ENCODE data around the gene CERK. TPM values are rescaled to one million over a fixed set of nuclear protein-coding genes. Genes with fewer than 3 reads are reported as not detected.
A peak's percentile ranks its signal among the peaks of the same experiment; 100 is the strongest.
"Not testable (repeated sequence)": the region's sequence is repeated elsewhere in the genome, so short reads cannot be mapped to it uniquely, and the experiment has no call there.

CERK gene, protein sequence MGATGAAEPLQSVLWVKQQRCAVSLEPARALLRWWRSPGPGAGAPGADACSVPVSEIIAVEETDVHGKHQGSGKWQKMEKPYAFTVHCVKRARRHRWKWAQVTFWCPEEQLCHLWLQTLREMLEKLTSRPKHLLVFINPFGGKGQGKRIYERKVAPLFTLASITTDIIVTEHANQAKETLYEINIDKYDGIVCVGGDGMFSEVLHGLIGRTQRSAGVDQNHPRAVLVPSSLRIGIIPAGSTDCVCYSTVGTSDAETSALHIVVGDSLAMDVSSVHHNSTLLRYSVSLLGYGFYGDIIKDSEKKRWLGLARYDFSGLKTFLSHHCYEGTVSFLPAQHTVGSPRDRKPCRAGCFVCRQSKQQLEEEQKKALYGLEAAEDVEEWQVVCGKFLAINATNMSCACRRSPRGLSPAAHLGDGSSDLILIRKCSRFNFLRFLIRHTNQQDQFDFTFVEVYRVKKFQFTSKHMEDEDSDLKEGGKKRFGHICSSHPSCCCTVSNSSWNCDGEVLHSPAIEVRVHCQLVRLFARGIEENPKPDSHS
- 34.8 and 37.7 TPM in 2 replicates for total RNA-seq (2014; rRNA removed; shearing (Covaris generic); ENCODE audit: low replicate concordance)

DNA sequence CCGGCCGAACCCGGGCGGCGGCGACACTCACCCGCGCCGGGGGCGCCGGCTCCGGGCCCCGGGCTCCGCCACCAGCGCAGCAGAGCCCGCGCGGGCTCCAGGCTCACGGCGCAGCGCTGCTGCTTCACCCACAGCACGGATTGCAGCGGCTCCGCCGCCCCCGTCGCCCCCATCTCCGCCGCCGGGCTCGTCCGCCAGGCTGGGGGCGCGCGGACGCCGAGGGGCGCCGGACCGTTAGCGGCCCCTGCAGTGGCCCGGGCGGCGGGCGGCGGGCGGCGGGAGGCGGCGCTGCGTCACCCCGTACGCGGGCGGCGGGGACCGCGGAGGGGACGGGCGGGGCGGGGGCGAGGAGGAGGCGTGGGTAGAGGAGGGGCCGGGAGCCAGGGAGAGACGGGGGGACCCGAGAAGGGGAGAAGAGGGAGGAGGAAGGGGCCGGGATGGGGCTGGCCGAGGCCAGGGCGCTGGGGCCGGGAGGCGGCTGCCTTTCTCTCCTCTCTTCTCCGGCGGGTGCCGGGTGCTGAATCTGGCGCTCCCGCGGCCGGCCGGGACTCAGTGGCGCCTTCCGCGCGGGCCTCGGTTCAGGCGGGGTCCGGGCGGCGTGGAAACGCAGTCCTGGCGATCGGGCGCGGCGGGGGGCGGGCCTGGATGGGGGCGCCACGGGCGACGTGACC, at the start of gene CERK:
TSS of gene CERK (minus strand) at position 277 of the 671 bp plus-strand sequence. CDS start at position 173, 104 bp downstream.
- peak; percentile 51 for DNase-seq (ENCODE audit: low read depth)
- in situ Hi-C loops (cut with HindIII; ENCODE audit: low pct_unique_long_range_greater_than_20kb, low sequenced_read_pairs): no loop called here

DNA sequence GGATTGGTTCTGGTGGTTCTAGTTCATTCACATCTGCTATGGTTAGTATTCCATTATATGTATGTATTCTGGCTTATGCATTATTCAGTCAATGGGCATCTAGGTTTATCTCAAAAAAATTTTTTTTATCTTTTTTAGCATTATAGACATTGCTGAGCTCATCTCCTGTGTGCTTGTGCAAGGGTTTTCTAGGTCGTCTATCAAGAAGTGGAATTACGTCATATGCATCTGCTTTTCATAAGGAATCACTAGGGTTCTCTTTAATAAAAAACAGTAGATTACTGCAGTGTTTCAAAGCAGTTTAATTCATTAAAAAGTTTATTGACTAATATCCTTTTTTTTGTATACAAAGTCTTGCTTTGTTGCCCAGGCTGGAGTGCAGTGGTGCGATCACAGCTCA, 45.7 kb upstream of the CERK start:
- no peak for DNase-seq (ENCODE audit: low read depth)
- in situ Hi-C loops (cut with HindIII; ENCODE audit: low pct_unique_long_range_greater_than_20kb, low sequenced_read_pairs): no loop called here

DNA sequence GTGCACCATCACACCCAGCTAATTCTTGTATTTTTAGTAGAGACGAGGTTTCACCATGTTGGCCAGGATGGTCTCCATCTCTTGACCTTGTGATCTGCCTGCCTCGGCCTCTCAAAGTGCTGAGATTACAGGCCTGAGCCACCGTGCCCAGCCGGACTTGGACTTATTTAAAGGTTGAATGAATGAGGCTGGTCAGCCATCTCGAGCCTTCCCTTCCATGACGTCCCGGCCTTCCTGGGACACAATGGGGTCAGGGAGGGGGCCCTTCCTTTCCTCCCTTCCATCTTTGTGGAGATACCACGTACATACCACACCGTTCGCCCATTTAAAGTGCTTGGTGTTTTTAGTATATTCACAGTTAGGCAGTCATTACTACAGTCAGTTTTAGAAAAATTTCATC, 44.1 kb upstream of the CERK start:
- in situ Hi-C loops (cut with HindIII; ENCODE audit: low pct_unique_long_range_greater_than_20kb, low sequenced_read_pairs); DNase-seq (ENCODE audit: low read depth): not testable (repeated sequence)

DNA sequence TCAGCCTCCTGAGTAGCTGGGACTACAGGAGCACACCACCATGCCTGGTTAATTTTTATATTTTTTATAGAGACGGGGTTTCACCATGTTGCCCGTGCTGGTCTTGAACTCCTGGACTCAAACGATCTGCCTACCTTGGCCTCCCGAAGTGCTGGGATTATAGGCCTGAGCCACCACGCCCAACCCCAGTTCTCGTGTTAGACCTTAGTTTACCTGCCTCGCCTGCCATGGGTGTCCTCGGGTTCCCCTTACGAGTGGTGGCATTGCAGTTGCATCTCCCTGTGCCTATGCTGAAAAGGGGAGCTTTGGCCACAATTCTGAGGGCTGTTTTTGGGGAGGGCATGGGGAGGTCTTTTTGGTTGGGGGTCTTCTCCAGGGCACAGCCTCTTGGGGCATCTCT, 43.2 kb upstream of the CERK start:
- in situ Hi-C loops (cut with HindIII; ENCODE audit: low pct_unique_long_range_greater_than_20kb, low sequenced_read_pairs): no loop called here
- no peak for DNase-seq (ENCODE audit: low read depth)

DNA sequence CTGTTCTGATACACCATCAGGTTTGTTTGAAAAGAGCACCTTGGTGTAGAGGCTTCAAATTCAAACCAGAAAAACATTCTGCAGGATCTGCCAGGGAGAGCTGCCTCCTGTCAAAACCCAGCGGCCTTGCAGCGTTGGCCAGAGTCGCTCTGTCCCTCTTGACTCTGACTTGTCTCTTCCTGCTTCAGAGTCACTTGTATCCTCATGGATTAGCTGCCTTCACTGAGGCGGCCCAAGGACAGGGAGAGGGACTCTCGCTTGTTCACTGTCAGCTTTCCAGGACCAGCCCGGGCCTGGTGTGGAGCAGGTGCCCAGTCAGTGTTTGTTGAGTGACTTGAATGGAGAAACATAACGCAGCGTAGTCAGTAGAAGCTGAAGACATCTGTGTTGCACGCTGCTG, 42.4 kb upstream of the CERK start:
- in situ Hi-C loops (cut with HindIII; ENCODE audit: low pct_unique_long_range_greater_than_20kb, low sequenced_read_pairs): no loop called here
- DNase-seq (ENCODE audit: low read depth): no peak

DNA sequence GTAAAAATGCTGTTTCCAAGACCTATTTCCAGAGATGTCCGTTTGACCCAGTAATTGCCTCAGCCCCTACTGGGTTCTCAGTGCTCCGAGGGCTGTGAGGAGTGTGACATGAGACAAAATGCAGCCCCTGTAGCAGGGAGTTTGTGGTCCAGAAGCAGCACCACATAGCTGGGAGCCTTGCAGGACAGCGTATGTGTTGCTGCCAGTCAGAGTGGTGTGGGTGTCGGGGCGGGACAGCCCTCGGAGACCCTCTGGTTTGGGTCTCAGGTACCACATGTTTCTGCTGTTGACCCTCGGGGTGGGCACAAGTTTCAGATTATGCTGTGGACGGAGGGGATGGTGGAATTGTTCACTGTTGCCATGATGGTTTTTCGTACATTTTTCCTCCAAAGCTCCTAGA, 41.6 kb upstream of the CERK start:
- in situ Hi-C loops (cut with HindIII; ENCODE audit: low pct_unique_long_range_greater_than_20kb, low sequenced_read_pairs): no loop called here
- DNase-seq (ENCODE audit: low read depth): no peak

DNA sequence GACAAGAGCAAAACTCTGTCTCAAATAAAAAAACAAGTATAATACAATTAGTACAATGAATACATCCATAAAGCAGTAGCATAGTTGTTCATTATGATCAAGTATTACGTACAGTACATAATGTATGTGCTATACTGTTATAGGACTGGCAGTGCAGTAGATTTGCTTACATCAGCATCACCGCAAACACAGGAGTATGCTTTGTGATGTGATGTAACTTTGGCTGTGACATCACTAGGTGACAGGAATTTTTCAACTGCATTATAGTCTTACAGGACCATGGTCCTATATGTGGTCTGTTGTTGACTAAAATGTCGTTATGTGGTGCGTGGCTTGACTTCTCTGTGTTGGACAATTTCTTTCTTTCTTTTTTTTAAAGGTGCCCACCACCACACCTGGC, 41.0 kb upstream of the CERK start:
- in situ Hi-C loops (cut with HindIII; ENCODE audit: low pct_unique_long_range_greater_than_20kb, low sequenced_read_pairs): no loop called here
- DNase-seq (ENCODE audit: low read depth): no peak

DNA sequence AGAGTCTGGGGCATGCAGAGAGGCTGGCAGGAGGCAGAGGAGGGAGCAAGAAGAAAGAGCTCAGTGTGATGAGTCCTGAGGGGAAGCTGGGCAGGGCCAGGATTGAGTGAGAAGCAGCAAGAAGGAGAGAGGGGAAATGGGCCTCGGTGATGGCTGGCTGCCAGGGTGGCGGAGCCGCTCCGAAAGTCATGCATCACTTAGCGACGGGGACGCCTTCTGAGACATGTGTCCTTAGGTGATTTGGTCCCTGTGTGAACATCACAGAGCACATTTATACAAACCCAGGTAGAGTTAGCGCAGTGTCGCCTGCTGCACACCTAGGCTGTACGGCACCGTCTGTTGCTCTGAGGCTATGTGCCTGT, 39.5 kb upstream of the CERK start:
- DNase-seq (ENCODE audit: low read depth): no peak
- in situ Hi-C loops (cut with HindIII; ENCODE audit: low pct_unique_long_range_greater_than_20kb, low sequenced_read_pairs): no loop called here

DNA sequence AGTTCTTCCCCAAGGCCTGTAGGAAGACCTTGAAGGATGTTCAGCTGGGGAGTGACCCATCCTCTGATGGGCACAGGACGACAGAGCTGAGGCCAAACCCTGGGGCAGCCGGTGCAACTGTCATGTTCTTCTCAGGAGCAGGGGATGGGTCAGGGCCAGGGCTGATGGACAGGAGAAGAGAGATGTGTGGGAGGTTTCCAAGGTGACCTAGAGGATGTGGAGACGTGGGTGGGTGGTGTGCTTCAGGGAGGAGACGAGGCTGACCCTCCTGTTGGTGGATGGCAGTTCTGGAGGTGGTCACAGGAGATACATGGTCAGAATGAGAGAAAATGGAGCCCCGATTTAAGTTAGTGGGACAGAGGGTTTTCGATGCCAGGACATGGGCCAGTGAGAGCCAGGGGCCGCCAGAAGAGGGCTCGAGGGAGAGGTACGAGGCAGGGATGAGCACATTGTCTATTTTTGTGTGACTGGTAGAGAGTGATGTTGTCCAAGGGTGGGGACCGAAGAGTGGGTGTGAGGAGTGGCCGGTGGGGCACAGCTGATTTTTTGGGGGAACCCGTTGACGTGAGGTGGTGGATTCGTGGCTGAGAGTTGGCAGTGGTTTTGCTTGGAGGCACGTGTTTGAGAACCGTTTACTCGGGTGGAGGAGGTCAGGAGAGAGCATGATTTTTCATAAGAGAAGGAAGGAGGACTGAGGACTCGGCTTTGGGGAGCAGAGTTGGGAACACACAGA, 39.0 kb upstream of the CERK start:
- in situ Hi-C loops (cut with HindIII; ENCODE audit: low pct_unique_long_range_greater_than_20kb, low sequenced_read_pairs): no loop called here
- DNase-seq (ENCODE audit: low read depth): no peak

DNA sequence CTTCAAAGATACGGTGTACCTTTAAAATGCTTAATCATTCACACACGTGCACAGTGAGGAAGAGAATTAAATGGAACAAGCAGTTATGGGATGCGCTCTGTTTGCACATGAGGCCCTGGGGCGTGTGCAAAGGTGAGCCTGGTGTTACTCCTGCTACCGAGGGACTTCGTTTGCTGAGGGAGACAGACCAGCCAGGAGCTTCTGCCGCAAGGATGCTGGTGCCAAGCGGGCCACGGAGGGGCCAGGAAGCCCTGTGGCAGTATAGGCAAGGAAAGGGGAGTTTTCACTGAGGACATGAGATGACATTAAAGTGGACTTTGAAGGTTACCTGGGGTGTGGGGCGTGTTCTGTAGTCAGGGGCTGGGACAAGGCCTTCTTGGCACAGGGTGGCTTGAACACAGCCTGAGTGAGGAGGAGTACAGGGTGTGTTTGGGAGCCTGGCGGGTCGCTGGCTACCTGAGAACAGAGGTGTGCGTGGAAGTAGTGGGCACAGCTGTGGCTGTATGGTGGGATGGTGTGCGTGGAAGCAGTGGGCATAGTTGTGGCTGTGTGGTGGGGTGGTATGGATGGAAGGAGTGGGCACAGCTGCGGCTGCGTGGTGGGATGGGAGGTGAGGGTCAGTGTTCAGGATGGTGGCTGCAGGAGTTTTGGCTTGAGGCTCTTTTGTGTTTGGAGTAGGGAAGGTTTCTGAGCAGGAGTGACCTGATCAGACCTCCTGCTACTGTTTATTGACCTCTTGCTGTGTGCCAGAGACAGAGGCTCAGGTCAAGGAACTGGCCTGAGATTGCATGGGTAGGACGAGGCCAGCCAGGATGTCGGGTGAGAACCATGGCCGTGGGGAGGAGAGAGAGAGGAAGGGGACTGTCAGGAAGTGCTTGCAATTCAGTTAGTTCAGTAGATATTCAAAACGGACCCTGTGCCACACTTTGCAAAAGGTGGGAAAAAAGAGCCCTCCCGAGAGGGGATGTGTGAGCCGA, 38.1 kb upstream of the CERK start:
- no peak for DNase-seq (ENCODE audit: low read depth)
- in situ Hi-C loops (cut with HindIII; ENCODE audit: low pct_unique_long_range_greater_than_20kb, low sequenced_read_pairs): no loop called here

DNA sequence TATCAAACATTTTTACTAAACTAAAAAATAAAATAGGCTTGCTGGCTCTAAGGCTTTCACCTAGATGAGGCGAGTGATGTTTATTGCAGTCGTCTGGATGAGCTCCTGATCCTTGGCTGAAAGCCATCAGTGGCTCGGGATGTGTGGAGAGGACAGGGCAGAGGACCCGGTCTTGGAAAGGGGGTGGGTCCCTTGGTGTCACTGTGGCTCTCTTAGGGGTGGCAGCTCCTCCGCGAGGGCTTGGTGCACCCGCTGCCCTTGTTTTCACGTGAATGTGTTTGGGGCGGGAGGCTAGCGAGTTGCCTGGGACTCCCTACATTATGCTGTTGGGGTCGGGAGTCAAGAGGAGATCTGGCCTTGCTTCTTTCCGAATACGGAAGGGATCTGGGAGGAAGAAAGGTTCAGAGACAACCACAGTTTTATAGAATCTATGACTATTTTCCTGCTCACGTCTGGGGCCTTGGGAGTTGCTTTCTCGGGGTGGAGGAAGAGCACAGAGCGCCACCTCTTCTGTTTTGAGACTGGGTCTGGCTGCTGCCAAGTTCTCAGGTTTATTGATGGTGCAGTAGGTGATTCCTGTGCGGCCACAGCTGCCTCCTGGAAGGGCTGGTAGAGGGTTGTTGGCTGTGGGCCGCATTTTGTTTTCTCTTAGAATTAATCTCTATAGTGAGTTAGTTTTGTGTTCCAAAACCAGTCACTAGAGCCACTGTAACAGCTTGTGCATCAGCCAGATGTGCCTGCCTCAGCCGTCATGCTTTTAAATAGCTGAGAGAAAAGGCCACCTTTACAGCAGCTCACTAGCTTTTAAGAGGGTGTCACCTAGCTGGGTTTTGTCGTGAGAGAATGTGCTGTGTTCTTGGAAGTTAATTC, 37.2 kb upstream of the CERK start:
- DNase-seq (ENCODE audit: low read depth): no peak
- in situ Hi-C loops (cut with HindIII; ENCODE audit: low pct_unique_long_range_greater_than_20kb, low sequenced_read_pairs): no loop called here

DNA sequence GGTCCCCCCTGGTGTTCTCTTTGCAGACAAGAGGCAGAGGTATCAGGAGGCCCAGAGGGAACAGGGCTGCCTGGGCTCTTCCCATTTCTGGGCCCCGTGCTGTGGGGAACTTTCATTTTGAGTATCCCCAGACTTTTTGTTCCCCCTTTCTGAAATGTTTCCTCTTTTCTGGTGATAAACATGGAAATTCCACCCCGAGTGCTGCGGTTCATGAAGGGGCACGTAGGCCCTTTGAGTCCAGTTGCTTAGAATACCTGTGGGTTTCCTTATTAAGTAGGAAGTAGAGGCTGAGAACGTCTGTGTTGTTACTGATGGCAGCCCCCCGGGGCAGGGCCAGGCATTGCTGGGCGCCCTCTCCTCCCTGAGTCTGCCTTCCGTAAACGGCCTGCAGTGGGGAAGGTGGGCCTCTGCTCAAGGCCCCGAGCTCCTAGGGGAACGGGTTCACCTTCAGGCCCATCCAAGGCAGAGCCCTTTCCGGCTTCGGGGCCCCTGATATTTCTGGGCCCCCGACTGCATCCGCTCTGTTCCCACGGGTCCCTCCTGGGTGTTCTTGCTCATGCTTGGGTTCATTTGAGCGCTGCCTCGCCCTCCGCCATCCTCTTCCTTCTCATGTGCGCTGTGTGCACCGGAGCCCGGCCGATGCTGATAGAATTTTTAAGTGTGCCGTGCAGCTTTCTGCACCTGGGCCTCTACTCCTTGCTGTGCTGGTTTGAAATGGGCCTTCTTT, 36.4 kb upstream of the CERK start:
- no peak for DNase-seq (ENCODE audit: low read depth)
- in situ Hi-C loops (cut with HindIII; ENCODE audit: low pct_unique_long_range_greater_than_20kb, low sequenced_read_pairs): no loop called here

DNA sequence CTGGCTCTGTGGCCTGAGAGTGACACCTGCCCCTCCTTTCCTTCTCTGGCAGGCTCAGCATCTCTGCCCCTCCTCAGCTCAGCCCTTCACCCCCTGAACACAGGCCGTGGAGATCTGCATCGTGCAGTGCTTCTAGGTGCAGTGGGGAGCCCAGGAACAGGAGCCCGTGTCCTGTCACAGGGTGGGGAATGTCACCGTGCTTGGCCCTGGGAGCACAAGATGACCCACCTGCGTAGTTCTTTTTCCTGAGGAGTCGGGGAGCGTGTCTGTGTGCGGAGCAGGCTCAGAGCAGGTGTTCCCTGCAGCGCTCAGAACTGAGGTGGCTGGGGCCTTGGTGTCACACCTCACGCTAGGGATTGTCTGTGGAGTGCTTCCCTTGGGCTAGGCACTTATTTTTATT, 35.0 kb upstream of the CERK start:
- DNase-seq (ENCODE audit: low read depth): no peak
- in situ Hi-C loops (cut with HindIII; ENCODE audit: low pct_unique_long_range_greater_than_20kb, low sequenced_read_pairs): no loop called here

DNA sequence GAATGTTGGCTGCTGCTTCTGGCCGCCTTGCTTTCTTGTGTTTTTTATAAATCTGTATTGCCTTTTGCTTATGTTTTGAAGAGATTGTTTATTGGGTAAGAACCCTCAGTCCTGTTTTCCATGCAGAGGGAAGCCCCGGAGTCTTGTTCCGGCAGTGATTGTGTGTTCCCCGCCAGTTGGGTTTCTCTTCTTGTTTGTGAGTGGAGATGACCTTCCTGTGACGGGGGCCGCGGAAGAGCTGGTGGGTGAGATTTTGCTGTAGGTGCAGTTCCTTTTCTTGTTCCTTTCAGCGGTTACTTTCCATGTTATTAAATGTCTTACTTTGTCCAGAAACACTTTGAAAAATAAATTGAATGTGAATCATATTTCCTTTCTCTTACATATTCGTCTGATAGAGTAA, 32.7 kb upstream of the CERK start:
- in situ Hi-C loops (cut with HindIII; ENCODE audit: low pct_unique_long_range_greater_than_20kb, low sequenced_read_pairs): no loop called here
- no peak for DNase-seq (ENCODE audit: low read depth)

DNA sequence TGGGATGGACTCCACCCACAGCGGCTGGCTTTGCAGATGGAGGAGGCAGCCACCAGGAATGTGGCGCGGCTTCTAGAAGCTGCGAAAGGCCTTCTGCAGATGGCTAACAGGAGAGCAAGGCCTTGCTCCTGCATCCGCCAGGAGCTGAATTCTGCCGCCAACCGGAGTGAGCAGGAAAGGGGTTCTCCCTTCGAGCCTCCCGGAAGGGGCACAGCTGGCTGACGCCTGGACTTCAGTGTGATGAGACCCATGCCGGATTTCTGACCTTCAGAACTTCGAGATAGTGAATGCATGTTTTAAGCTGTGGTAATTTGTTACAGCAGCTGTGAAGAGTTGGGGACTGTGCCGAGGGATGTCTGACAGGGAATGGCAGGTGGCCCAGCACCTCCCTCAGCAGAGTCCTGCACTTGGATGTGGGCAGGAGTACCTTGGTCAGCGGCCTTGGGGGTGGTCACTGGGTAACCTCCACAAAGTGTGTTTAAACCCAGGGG, 32.1 kb upstream of the CERK start:
- no peak for DNase-seq (ENCODE audit: low read depth)
- in situ Hi-C loops (cut with HindIII; ENCODE audit: low pct_unique_long_range_greater_than_20kb, low sequenced_read_pairs): no loop called here

DNA sequence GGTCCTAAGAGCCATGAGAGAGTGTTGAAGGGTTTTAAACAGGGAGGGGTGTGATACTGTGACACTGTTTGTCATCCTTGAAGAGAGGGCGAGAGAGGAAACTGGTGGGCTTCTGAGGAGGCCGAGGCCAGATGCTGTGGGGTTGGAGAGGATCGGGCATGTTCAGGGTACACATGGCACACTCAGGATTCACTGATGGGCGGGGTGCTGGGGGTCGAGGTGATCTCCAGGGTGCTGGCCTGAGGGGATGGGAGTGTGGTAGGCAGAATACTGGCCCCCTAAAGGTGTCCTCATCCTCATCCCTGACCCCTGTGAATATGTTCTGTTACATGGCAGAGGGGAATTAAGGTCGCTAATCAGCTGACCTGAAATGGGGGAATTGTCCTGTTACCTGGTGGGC, 31.7 kb upstream of the CERK start:
- in situ Hi-C loops (cut with HindIII; ENCODE audit: low pct_unique_long_range_greater_than_20kb, low sequenced_read_pairs): no loop called here
- no peak for DNase-seq (ENCODE audit: low read depth)

All from Caki2 (cell line).